OCI-LY7 (cell line): ENCODE data around the gene PGRMC1. TPM values are rescaled to one million over a fixed set of nuclear protein-coding genes. Genes with fewer than 3 reads are reported as not detected.
A peak's percentile ranks its signal among the peaks of the same experiment; 100 is the strongest.
"Not testable (repeated sequence)": the region's sequence is repeated elsewhere in the genome, so short reads cannot be mapped to it uniquely, and the experiment has no call there.

Experiments
- BruUV-seq: library from RNA; stranded (reverse); fragments of 400-500 nt; replicated peaks from 2 replicates; lab custom pipeline; 2021; lab: Mats Ljungman, UMichigan
- CTCF ChIA-PET: fragments of 300-600 bp; sonication (Branson Sonifier 250); formaldehyde crosslinking; loops from one replicate; lab custom pipeline; 2022; ENCODE audit warnings: antibody characterized with exemption; ENCODE audit not compliant: unreplicated experiment; lab: Charles Lee
- POLR2A ChIA-PET: fragments of 300-600 bp; sonication (Branson Sonifier 250); formaldehyde crosslinking; loops from one replicate; lab custom pipeline; 2022; ENCODE audit warnings: antibody characterized with exemption; lab: Charles Lee
- DNase-seq: peaks from one replicate; pipeline ENCODE4 v3.0.0-alpha.2; 2015; ENCODE audit warnings: low spot score
- H2AFZ ChIP-seq: fragments of 200-600 bp; sonication (generic), shearing (Covaris generic); 2 replicates; pipeline ENCODE4 v1.6.1; 2014; ENCODE audit warnings: mild to moderate bottlenecking, antibody characterized with exemption, low read length, moderate library complexity
- H3K27ac ChIP-seq: fragments of 200-600 bp; sonication (generic); 2 replicates; pipeline ENCODE4 v1.5.1; 2014; ENCODE audit warnings: mixed run types, low read depth, mild to moderate bottlenecking, moderate library complexity, low read length, inconsistent platforms; ENCODE audit not compliant: poor library complexity, severe bottlenecking
- H3K36me3 ChIP-seq: fragments of 200-600 bp; sonication (generic); 2 replicates; pipeline ENCODE4 v1.6.1; 2014; ENCODE audit warnings: mild to moderate bottlenecking, antibody characterized with exemption, low read length, moderate library complexity, mixed read lengths; ENCODE audit not compliant: insufficient read depth
- H3K4me1 ChIP-seq: fragments of 200-600 bp; sonication (generic); 2 replicates; pipeline ENCODE4 v1.5.1; 2014; ENCODE audit warnings: mild to moderate bottlenecking, low read length; ENCODE audit not compliant: insufficient read depth, poor library complexity, severe bottlenecking
- H3K4me2 ChIP-seq: fragments of 200-600 bp; sonication (generic); 2 replicates; pipeline ENCODE4 v1.6.1; 2014; ENCODE audit warnings: mild to moderate bottlenecking, low read length
- H3K4me3 ChIP-seq: fragments of 200-600 bp; sonication (generic); 2 replicates; pipeline ENCODE4 v1.5.1; 2014; ENCODE audit warnings: mild to moderate bottlenecking, low read depth, low read length; ENCODE audit not compliant: poor library complexity, severe bottlenecking
- H3K79me2 ChIP-seq: fragments of 200-600 bp; sonication (generic); 2 replicates; pipeline ENCODE4 v1.6.1; 2016; ENCODE audit warnings: low read depth, mild to moderate bottlenecking, low read length, moderate library complexity, mixed read lengths; ENCODE audit not compliant: insufficient read depth
- H3K9me2 ChIP-seq: fragments of 200-600 bp; sonication (generic); 2 replicates; pipeline ENCODE4 v1.6.1; 2016; ENCODE audit warnings: mild to moderate bottlenecking, low read length, mixed read lengths; ENCODE audit not compliant: insufficient read depth
- H3K9me3 ChIP-seq: fragments of 200-600 bp; sonication (generic); 2 replicates; pipeline ENCODE4 v1.6.1; 2014; ENCODE audit warnings: mild to moderate bottlenecking, mixed run types, low read length, mixed read lengths
- H4K20me1 ChIP-seq: fragments of 200-600 bp; sonication (generic); 2 replicates; pipeline ENCODE4 v1.6.1; 2014; ENCODE audit warnings: mild to moderate bottlenecking, antibody characterized with exemption, low read length, moderate library complexity, mixed read lengths; ENCODE audit not compliant: insufficient read depth
- EZH2phosphoT487 ChIP-seq: fragments of 200-600 bp; sonication (generic); IDR thresholded peaks from 2 replicates; pipeline ENCODE4 v1.6.1; 2018; ENCODE audit warnings: low read depth, borderline replicate concordance, mild to moderate bottlenecking, mixed run types, antibody characterized with exemption, low read length, moderate library complexity, mixed read lengths
- intact Hi-C: fragments of 100-400 bp; cut with micrococcal nuclease; formaldehyde crosslinking; loops from one replicate; pipeline ENCODE4 v1.10.0; 2022; ENCODE audit not compliant: unreplicated experiment
- total RNA-seq, 2 experiments: library from RNA; depleted of rRNA in 1 of 2; stranded (reverse); fragments of >200 nt in 1 of 2; shearing (Covaris generic) in 1 of 2; gene quantifications; 2 replicates each; pipeline ENCODE4 v1.2.3, GENCODE V29; 2014 to 2022
- TF ChIP-seq, protein P1 (sequence below): fragments of 200-600 bp; sonication (generic); conservative IDR thresholded peaks from 2 replicates; pipeline ENCODE4 v1.5.1; 2014; ENCODE audit warnings: mild to moderate bottlenecking, antibody characterized with exemption, low read length, moderate library complexity, mixed read lengths

The PGRMC1 gene
- total RNA-seq, 2 experiments from 2014 or later: 22.9 to 23.9 TPM

DNA sequence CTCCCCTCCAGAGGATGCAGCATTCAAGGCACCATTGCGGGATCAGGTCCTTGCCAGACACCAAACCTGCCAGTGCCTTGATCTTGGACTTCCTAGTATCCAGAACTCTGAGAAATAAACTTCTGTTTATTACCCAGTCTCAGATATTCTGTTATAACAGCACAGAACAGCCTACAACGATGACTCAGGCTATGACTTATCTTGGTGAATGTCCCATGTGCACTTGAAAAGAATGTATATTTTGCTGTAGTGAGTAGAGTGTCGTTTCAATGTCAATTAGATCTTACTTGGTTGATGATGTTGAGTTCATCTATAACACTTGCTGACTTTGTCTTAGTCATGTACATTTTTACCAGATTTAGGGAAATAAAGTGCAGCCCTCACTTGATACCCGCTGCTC is 34.5 kb upstream of the PGRMC1 start:
- CTCF ChIA-PET: no interaction called here
- no peaks in the 10 kb centered on the region for H3K36me3 ChIP-seq

DNA sequence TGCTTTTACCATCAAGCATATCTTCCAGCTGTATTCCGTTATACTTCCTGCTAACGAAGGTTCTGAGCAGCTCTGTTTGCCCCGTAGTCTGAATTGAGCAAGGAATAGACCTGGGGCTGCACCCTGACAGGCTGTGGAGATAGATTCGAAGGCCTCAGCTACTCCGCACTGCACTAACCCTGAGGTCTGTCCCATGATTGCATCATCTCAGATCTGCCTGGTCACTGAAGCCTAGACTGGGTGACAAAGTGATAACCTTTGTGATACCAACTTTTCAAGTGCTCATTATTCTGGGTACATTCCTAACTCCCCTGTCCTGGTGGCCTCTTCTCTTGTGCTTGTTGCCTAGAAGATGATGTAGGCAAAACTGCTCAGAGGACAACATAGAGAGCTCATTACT is 29.9 kb upstream of the PGRMC1 start:
- no peak for TF ChIP-seq EZH2phosphoT487
- TF ChIP-seq, protein P1, sequence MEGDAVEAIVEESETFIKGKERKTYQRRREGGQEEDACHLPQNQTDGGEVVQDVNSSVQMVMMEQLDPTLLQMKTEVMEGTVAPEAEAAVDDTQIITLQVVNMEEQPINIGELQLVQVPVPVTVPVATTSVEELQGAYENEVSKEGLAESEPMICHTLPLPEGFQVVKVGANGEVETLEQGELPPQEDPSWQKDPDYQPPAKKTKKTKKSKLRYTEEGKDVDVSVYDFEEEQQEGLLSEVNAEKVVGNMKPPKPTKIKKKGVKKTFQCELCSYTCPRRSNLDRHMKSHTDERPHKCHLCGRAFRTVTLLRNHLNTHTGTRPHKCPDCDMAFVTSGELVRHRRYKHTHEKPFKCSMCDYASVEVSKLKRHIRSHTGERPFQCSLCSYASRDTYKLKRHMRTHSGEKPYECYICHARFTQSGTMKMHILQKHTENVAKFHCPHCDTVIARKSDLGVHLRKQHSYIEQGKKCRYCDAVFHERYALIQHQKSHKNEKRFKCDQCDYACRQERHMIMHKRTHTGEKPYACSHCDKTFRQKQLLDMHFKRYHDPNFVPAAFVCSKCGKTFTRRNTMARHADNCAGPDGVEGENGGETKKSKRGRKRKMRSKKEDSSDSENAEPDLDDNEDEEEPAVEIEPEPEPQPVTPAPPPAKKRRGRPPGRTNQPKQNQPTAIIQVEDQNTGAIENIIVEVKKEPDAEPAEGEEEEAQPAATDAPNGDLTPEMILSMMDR: no peak
- intact Hi-C loops: no loop called here

More for the DNA sequence above, 34.5 kb upstream of the PGRMC1 start:
- no peaks in the 10 kb centered on the region for H3K79me2 ChIP-seq
- no peak overlapping the region for H3K4me2 ChIP-seq
- H3K4me3 ChIP-seq: no peak overlapping the region
- no peaks in the 10 kb centered on the region for H3K9me3 ChIP-seq
- no peak for DNase-seq
- H4K20me1 ChIP-seq: no peaks in the 10 kb centered on the region
- POLR2A ChIA-PET: no interaction called here
- H3K4me1 ChIP-seq: no peaks in the 10 kb centered on the region
- intact Hi-C loops: no loop called here
- H2AFZ ChIP-seq: no peak overlapping the region
- no peaks in the 10 kb centered on the region for H3K9me2 ChIP-seq
- no TSS peak for BruUV-seq
- TF ChIP-seq, protein P1: no peak
- no peak for TF ChIP-seq EZH2phosphoT487
- no peak overlapping the region for H3K27ac ChIP-seq

DNA sequence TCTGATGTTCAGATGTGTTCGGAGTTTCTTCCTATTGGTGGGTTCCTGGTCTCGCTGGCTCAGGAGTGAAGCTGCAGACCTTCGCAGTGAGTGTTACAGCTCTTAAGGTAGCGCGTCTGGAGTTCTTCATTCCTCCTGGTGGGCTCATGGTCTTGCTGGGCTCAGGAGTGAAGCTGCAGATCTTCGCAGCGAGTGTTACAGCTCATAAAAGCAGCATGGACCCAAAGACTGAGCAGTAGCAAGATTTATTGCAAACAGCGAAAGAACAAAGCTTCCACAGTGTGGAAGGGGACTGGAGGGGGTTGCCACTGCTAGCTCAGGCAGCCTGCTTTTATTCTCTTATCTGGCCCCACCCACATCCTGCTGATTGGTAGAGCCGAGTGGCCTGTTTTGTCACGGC is 28.6 kb upstream of the PGRMC1 start:
- H3K27ac ChIP-seq, H3K9me3 ChIP-seq, BruUV-seq, DNase-seq, H3K9me2 ChIP-seq, CTCF ChIA-PET, H2AFZ ChIP-seq, intact Hi-C loops, H3K36me3 ChIP-seq, H3K79me2 ChIP-seq, H3K4me2 ChIP-seq, H4K20me1 ChIP-seq, H3K4me3 ChIP-seq, H3K4me1 ChIP-seq: not testable (repeated sequence)
- POLR2A ChIA-PET: interaction anchor here (1.4 kb wide), 1 partner anchor 12 kb away, joined by 5 read pairs; no protein-coding TSS in a partner anchor

More for the DNA sequence above, 29.9 kb upstream of the PGRMC1 start:
- Histone ChIP-seq H2AFZ (no peak overlapping the region), H4K20me1 (no peaks in the 10 kb centered on the region), H3K4me3 (no peak overlapping the region), H3K27ac (no peak overlapping the region), H3K9me3 (no peaks in the 10 kb centered on the region), H3K4me1 (no peaks in the 10 kb centered on the region), H3K4me2 (no peak overlapping the region), H3K36me3 (no peaks in the 10 kb centered on the region), H3K9me2 (no peaks in the 10 kb centered on the region), H3K79me2 (no peaks in the 10 kb centered on the region)
- ChIA-PET POLR2A (interaction anchor here (1.4 kb wide), 1 partner anchor 11 kb away, joined by 5 read pairs; no protein-coding TSS in a partner anchor), CTCF (no interaction called here)
- BruUV-seq: no TSS peak
- peak; percentile 1 for DNase-seq
